Activated CD8-positive, alpha-beta T cell treated with anti-CD3 and anti-CD28 coated beads for 36 hours (primary cell): ENCODE data around the gene ZNF672. TPM values are rescaled to one million over a fixed set of nuclear protein-coding genes. Genes with fewer than 3 reads are reported as not detected.

Experiments used
- ATAC-seq: fragments of 200-7000 bp; cut with Tn5 transposase; one replicate; pipeline ENCODE4 v1.10.0; 2021; ENCODE audit warnings: mild to moderate bottlenecking, moderate library complexity
- CTCF ChIA-PET: fragments of 350-600 bp; sonication (Branson Sonifier 250); formaldehyde crosslinking; loops from one replicate; lab custom pipeline; 2021; ENCODE audit warnings: antibody characterized with exemption; lab: Charles Lee
- POLR2A ChIA-PET: fragments of 350-600 bp; sonication (Branson Sonifier 250); formaldehyde crosslinking; loops from one replicate; lab custom pipeline; 2021; ENCODE audit warnings: antibody characterized with exemption; lab: Charles Lee
- DNase-seq: peaks from one replicate; pipeline ENCODE4 v3.0.0-alpha.2; 2020
- H3K27ac Mint-ChIP-seq: one replicate; pipeline ENCODE4 v1.8.0; 2021; ENCODE audit warnings: mild to moderate bottlenecking, mixed read lengths
- H3K27me3 Mint-ChIP-seq: one replicate; pipeline ENCODE4 v1.8.0; 2021; ENCODE audit warnings: mixed read lengths
- H3K36me3 Mint-ChIP-seq: one replicate; pipeline ENCODE4 v1.8.0; 2021; ENCODE audit warnings: low read depth, mixed read lengths
- H3K4me1 Mint-ChIP-seq: one replicate; pipeline ENCODE4 v1.8.0; 2021; ENCODE audit warnings: low read depth, mixed read lengths
- H3K4me3 Mint-ChIP-seq: one replicate; pipeline ENCODE4 v1.8.0; 2021; ENCODE audit warnings: mild to moderate bottlenecking, moderate library complexity, mixed read lengths
- H3K9me3 Mint-ChIP-seq: one replicate; pipeline ENCODE4 v1.8.0; 2021; ENCODE audit warnings: mixed read lengths
- intact Hi-C: fragments of 100-400 bp; cut with micrococcal nuclease; formaldehyde crosslinking; loops from one replicate; pipeline ENCODE4 v1.10.0; 2022
- total RNA-seq, 2 experiments: library from RNA; stranded (reverse); gene quantifications; one replicate each; pipeline ENCODE4 v1.2.3, GENCODE V29; 2021
- TF ChIP-seq, protein P1 (sequence below): fragments of 200-600 bp; IDR thresholded peaks from one replicate; pipeline ENCODE4 v1.8.0; 2022; ENCODE audit warnings: antibody characterized with exemption, mild to moderate bottlenecking

The ZNF672 gene
- total RNA-seq, 2 experiments from 2014 or later, result 43.8 to 45.1 TPM

GRCh38 chr1:248858096-248858890 lies 20.3 kb downstream of the ZNF672 start:
- H3K27ac Mint-ChIP-seq, result peak overlapping the region; percentile 95
- intact Hi-C loops, result loop anchor here (1.0 kb wide), 1 partner anchor 19 kb away; no protein-coding TSS in a partner anchor
- no peaks in the 10 kb centered on the region for H3K27me3 Mint-ChIP-seq
- ChIA-PET POLR2A (interaction anchor here (0.5 to 3.9 kb wide), 8 partner anchors 11 to 32 kb away, joined by 3 to 43 read pairs (median 4); partner anchors contain the start of genes SH3BP5L and ZNF672), CTCF (interaction anchor here (0.6 to 3.5 kb wide), 10 partner anchors 8 to 51 kb away, joined by 3 to 26 read pairs (median 10); partner anchors contain the start of genes SH3BP5L and ZNF672)
- peaks cover 27% of the 10 kb centered on the region for H3K36me3 Mint-ChIP-seq
- peaks cover 29% of the 10 kb centered on the region for H3K4me1 Mint-ChIP-seq
- TF ChIP-seq, protein P1, sequence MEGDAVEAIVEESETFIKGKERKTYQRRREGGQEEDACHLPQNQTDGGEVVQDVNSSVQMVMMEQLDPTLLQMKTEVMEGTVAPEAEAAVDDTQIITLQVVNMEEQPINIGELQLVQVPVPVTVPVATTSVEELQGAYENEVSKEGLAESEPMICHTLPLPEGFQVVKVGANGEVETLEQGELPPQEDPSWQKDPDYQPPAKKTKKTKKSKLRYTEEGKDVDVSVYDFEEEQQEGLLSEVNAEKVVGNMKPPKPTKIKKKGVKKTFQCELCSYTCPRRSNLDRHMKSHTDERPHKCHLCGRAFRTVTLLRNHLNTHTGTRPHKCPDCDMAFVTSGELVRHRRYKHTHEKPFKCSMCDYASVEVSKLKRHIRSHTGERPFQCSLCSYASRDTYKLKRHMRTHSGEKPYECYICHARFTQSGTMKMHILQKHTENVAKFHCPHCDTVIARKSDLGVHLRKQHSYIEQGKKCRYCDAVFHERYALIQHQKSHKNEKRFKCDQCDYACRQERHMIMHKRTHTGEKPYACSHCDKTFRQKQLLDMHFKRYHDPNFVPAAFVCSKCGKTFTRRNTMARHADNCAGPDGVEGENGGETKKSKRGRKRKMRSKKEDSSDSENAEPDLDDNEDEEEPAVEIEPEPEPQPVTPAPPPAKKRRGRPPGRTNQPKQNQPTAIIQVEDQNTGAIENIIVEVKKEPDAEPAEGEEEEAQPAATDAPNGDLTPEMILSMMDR, result peak; percentile 64
- peak; percentile 45 for ATAC-seq
- peak; percentile 43 for DNase-seq
- peak overlapping the region; percentile 88 for H3K4me3 Mint-ChIP-seq
- H3K9me3 Mint-ChIP-seq, result no peaks in the 10 kb centered on the region

GRCh38 chr1:248858891-248859889 lies 21.2 kb downstream of the ZNF672 start, which contains the start of gene ZNF692:
TSS of gene ZNF692 (minus strand) at chr1:248859085. CDS start at chr1:248858309, 776 bp downstream.
- Mint-ChIP-seq H3K27ac (peak within 1 kb of the TSS; percentile 95), H3K27me3 (no peaks in the 10 kb centered on the region), H3K4me1 (peaks cover 37% of the 10 kb centered on the region), H3K9me3 (no peaks in the 10 kb centered on the region), H3K4me3 (peak within 1 kb of the TSS; percentile 88), H3K36me3 (peaks cover 27% of the 10 kb centered on the region)
- peak; percentile 86 for ATAC-seq
- ChIA-PET POLR2A (interaction anchor here (0.6 to 3.9 kb wide), 11 partner anchors 10 to 53 kb away, joined by 3 to 43 read pairs (median 5); partner anchors contain the start of genes SH3BP5L and ZNF672), CTCF (interaction anchor here (1.0 to 3.5 kb wide), 10 partner anchors 14 to 50 kb away, joined by 3 to 26 read pairs (median 10); partner anchors contain the start of genes SH3BP5L and ZNF672)
- intact Hi-C loops, result loop anchor here (1.0 kb wide), 1 partner anchor 20 kb away; no protein-coding TSS in a partner anchor
- DNase-seq, result peak; percentile 99
- TF ChIP-seq, protein P1, result no peak

GRCh38 chr1:248860007-248860406 lies 22.0 kb downstream of the ZNF672 start:
- intact Hi-C loops, result no loop called here
- H3K27me3 Mint-ChIP-seq, result no peaks in the 10 kb centered on the region
- no peaks in the 10 kb centered on the region for H3K9me3 Mint-ChIP-seq
- ChIA-PET CTCF (interaction anchor here (1.3 to 3.5 kb wide), 5 partner anchors 13 to 47 kb away, joined by 4 to 26 read pairs (median 16); partner anchors contain the start of genes SH3BP5L and ZNF672), POLR2A (interaction anchor here (0.6 to 3.9 kb wide), 5 partner anchors 10 to 53 kb away, joined by 3 to 43 read pairs (median 7); partner anchors contain the start of gene ZNF672)
- ATAC-seq (no peak), DNase-seq (no peak)
- TF ChIP-seq, protein P1, result no peak
- H3K4me3 Mint-ChIP-seq, result peak overlapping the region; percentile 88
- peak overlapping the region; percentile 95 for H3K27ac Mint-ChIP-seq
- H3K36me3 Mint-ChIP-seq, result peaks cover 20% of the 10 kb centered on the region
- H3K4me1 Mint-ChIP-seq, result peaks cover 40% of the 10 kb centered on the region

- intact Hi-C loops, result no loop called here
- TF ChIP-seq, protein P1, result no peak
- POLR2A ChIA-PET, result interaction anchor here (1.7 kb wide), 1 partner anchor 24 kb away, joined by 6 read pairs; the partner anchor contains the start of gene ZNF672
Measured at GRCh38 chr1:248861616-248862015, 23.6 kb downstream of the ZNF672 start.

More at GRCh38 chr1:248861616-248862015, 23.6 kb downstream of the ZNF672 start:
- CTCF ChIA-PET, result interaction anchor here (1.0 to 1.8 kb wide), 4 partner anchors 11 to 35 kb away, joined by 4 to 6 read pairs (median 4); partner anchors contain the start of genes SH3BP5L and ZNF672
- Mint-ChIP-seq H3K4me3 (no peak overlapping the region), H3K27ac (no peak overlapping the region), H3K27me3 (no peaks in the 10 kb centered on the region), H3K9me3 (no peaks in the 10 kb centered on the region), H3K36me3 (peaks cover 6% of the 10 kb centered on the region), H3K4me1 (peaks cover 40% of the 10 kb centered on the region)
- no peak for ATAC-seq
- no peak for DNase-seq
